Inflammatory macrophage treated with lipopolysaccharide for 4 hours (primary cell): ENCODE data around the gene TMEM176A.
"Not testable (repeated sequence)": the region's sequence is repeated elsewhere in the genome, so short reads cannot be mapped to it uniquely, and the experiment has no call there.

ENCODE experiments used
- DNase-seq: peaks from one replicate; pipeline ENCODE4 v3.0.0-alpha.2; 2020

The TMEM176A gene

GRCh38 chr7:150788474-150789269 is 11.9 kb upstream of the TMEM176A start:
- DNase-seq: peak; percentile 33

GRCh38 chr7:150790416-150791075 is 10.0 kb upstream of the TMEM176A start:
- no peak for DNase-seq

- DNase-seq: no peak
Observed at GRCh38 chr7:150791304-150791703, 9.3 kb upstream of the TMEM176A start.

GRCh38 chr7:150791746-150792452 is 8.7 kb upstream of the TMEM176A start:
- no peak for DNase-seq

- no peak for DNase-seq
Observed at GRCh38 chr7:150793569-150794238, 6.9 kb upstream of the TMEM176A start.

- no peak for DNase-seq
Observed at GRCh38 chr7:150797661-150798060, 2.9 kb upstream of the TMEM176A start.

- DNase-seq: no peak
Observed at GRCh38 chr7:150799156-150799555, 1.4 kb upstream of the TMEM176A start.

- DNase-seq: no peak
Observed at GRCh38 chr7:150799741-150800580, 608 bp upstream of the TMEM176A start, which contains the start of gene TMEM176B. TSS of gene TMEM176B (minus strand) at chr7:150800364. CDS start at chr7:150796569, 3,795 bp downstream.

- DNase-seq: no peak
Observed at GRCh38 chr7:150801242-150801945, 825 bp downstream of the TMEM176A start.

GRCh38 chr7:150801946-150802771 is 1.6 kb downstream of the TMEM176A start:
- DNase-seq: no peak

GRCh38 chr7:150803161-150803860 is 2.7 kb downstream of the TMEM176A start:
- no peak for DNase-seq

GRCh38 chr7:150804802-150805201 is 4.2 kb downstream of the TMEM176A start:
- no peak for DNase-seq

- no peak for DNase-seq
Observed at GRCh38 chr7:150805864-150806263, 5.3 kb downstream of the TMEM176A start.

GRCh38 chr7:150806454-150806853 is 5.9 kb downstream of the TMEM176A start:
- DNase-seq: no peak

GRCh38 chr7:150806863-150807262 is 6.3 kb downstream of the TMEM176A start:
- no peak for DNase-seq

GRCh38 chr7:150807616-150808438 is 7.3 kb downstream of the TMEM176A start:
- DNase-seq: not testable (repeated sequence)

- no peak for DNase-seq
Observed at GRCh38 chr7:150814328-150815001, 13.9 kb downstream of the TMEM176A start.

- DNase-seq: no peak
Observed at GRCh38 chr7:150818971-150819370, 18.4 kb downstream of the TMEM176A start.
